ENCODE data around the gene STX18. TPM values are rescaled to one million over a fixed set of nuclear protein-coding genes. Genes with fewer than 3 reads are reported as not detected.

STX18 gene
- total and polyA plus RNA-seq, 2 of the 13 experiments (the other 11 are each of a cell fraction or from before 2014, with no cell fraction given) = 23.9 to 37.1 TPM

DNA sequence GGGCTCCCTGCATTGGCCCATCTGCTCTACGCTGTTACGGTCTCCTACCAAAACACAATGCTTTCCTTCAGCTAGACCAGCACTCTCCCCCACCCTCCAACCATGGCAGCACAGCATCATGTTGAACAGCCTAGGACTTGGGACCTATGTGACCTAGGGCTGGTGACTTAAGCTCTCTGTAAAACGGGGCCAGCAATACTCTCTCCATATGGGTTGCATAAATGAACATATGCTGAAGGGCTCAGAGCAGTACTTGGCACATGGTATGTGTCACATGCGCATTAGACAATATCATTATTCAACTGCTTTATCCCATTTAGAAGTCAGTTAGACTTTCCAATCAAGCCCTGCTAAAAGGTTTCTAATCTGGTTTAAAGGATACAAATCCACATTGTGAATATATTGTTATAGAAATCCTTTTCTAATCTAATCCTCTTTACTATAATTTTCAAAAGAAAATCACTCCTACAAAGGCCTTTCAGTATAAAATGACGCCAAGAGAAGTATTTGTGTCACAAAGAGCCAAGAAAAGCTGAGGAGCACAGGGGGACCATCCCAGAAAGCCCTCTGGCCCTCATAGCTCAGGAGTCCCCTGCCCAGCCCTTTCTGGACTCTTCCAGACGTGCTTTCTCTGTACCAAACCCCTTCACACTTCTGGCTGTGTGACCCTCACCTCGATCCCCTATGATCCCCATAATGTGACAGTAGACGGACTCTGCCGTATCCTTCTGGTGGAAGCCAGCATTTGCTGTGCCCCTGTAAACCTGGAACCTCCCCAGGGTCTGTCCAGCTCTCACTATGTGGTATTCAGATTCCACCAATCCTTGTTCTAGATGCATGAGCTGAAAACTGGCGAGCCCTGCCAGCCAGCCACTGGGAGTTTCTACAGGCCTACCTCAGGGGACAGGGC lies 112.6 kb downstream of the STX18 start:
- H3K9ac ChIP-seq (ENCODE audit: insufficient read depth, low read depth, low read length) = no peak overlapping the region
- DNase-seq (ENCODE audit: low spot score) (no peak), FAIRE-seq (no peak), ATAC-seq (no peak)
- H3K4me3 ChIP-seq (replicated peaks in 1 of 3; ENCODE audit: insufficient read depth in 1 of 3, low read depth in 2 of 3, low read length in 3 of 3) = no peak overlapping the region
- CTCF ChIA-PET (ENCODE audit: low intra/inter-chr PET ratio, low total read pairs) = interaction anchor here (1.9 to 2.0 kb wide), 2 partner anchors 169 to 176 kb away, joined by 5 to 8 read pairs; no protein-coding TSS in a partner anchor
- H3K36me3 ChIP-seq (replicated peaks in 1 of 2; ENCODE audit: control insufficient read depth in 1 of 2, insufficient read depth in 2 of 2, low read length in 2 of 2) = peaks cover 12 to 51% of the 10 kb centered on the region in 2 experiments
- intact Hi-C loops (cut with micrococcal nuclease; ENCODE audit: unreplicated experiment) (no loop called here), in situ Hi-C loops (cut with HindIII; ENCODE audit: extremely low pct_ligation_motif_present, low pct_unique_long_range_greater_than_20kb) (no loop called here)
- no peaks in the 10 kb centered on the region for H3K27me3 ChIP-seq (ENCODE audit: control insufficient read depth in 1 of 2, insufficient read depth in 2 of 2, low read length in 2 of 2)
- POLR2A ChIA-PET = no interaction called here
- H4K20me1 ChIP-seq (ENCODE audit: insufficient read depth, low read length) = no peaks in the 10 kb centered on the region
- H3K4me1 ChIP-seq (ENCODE audit: insufficient read depth, low read length) = no peaks in the 10 kb centered on the region
- TF ChIP-seq BORCS8-MEF2B (CRISPR knock-in tag; IDR thresholded peaks at IDR 0.05) (no peak), HNRNPUL1 (IDR thresholded peaks at IDR 0.05; ENCODE audit: low read depth, low read length) (no peak), NFATC3 (CRISPR knock-in tag; IDR thresholded peaks at IDR 0.05) (no peak), CHCHD3 (CRISPR knock-in tag; IDR thresholded peaks at IDR 0.05) (no peak), HOXA3 (CRISPR knock-in tag; IDR thresholded peaks at IDR 0.05) (no peak), HBP1 (CRISPR knock-in tag; IDR thresholded peaks at IDR 0.05; ENCODE audit: low read depth) (no peak), SIN3B (IDR thresholded peaks at IDR 0.05; ENCODE audit: low read length) (no peak), ZNF709 (CRISPR knock-in tag; IDR thresholded peaks at IDR 0.05) (no peak), RBM39 (IDR thresholded peaks at IDR 0.05; ENCODE audit: low read depth, low read length, poor library complexity, severe bottlenecking) (no peak), EP300 (IDR thresholded peaks at IDR 0.05; ENCODE audit: low read depth in 2 of 2, low read length in 2 of 2) (no peak), EP300 (CRISPR knock-in tag; IDR thresholded peaks at IDR 0.05; ENCODE audit: borderline replicate concordance) (no peak)
- H3K79me2 ChIP-seq (ENCODE audit: insufficient read depth, low read length) = no peaks in the 10 kb centered on the region
- H2AFZ ChIP-seq (ENCODE audit: low read length) = no peak overlapping the region
- H3K9me3 ChIP-seq (ENCODE audit: low read length) = no peaks in the 10 kb centered on the region
- no TSS peak for BruUV-seq (replicated peaks)
- WGBS (ENCODE audit: low lambda C conversion rate) = 96% methylated on average over 8 of the region's 10 CpGs
- H3K4me2 ChIP-seq (ENCODE audit: low read depth, low read length) = no peak overlapping the region
- H3K27ac ChIP-seq (ENCODE audit: extremely low read length, insufficient read depth, low read length) = no peak overlapping the region

Data from HepG2 (cell line).